DMS114 treated with DMSO at 0.1 percent for 48 hours (cell line): ENCODE results near the gene RFX8.
"Not testable (repeated sequence)": the region's sequence is repeated elsewhere in the genome, so short reads cannot be mapped to it uniquely, and the experiment has no call there.

Experiments
- DNase-seq: peaks from one replicate; lab custom pipeline; 2025; ENCODE audit not compliant: unreplicated experiment; lab: John Stamatoyannopoulos, UW

The RFX8 gene

DNA sequence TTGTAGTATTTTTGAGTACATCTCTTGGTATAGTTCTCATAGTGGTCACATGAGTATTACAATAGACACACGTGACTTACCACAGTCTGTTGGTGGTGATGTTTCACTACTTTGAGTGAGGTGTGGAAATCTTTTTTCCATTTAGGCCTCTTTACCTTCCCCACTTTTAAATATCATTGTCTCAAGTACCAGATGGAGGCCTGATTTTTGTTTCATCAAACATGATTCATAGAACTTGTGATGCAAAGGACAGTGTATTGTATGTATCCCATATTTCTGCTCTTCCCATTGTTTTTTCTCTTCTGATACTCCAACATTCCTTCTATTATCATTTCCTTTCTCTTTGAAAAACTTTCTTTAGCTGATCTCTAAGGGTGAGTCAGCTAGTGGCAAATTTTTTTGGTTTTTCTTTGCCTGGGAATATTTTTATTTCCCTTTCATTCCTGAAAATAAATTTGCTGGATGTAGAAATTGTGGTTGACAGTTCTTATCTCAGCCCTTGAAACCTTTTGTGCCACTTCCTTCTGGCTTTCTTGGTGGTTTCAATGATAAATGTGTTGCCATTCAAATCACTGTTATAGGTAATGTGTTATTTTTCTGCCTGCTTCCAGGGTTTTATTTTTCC is 32.8 kb downstream of the RFX8 start:
- no peak for DNase-seq

DNA sequence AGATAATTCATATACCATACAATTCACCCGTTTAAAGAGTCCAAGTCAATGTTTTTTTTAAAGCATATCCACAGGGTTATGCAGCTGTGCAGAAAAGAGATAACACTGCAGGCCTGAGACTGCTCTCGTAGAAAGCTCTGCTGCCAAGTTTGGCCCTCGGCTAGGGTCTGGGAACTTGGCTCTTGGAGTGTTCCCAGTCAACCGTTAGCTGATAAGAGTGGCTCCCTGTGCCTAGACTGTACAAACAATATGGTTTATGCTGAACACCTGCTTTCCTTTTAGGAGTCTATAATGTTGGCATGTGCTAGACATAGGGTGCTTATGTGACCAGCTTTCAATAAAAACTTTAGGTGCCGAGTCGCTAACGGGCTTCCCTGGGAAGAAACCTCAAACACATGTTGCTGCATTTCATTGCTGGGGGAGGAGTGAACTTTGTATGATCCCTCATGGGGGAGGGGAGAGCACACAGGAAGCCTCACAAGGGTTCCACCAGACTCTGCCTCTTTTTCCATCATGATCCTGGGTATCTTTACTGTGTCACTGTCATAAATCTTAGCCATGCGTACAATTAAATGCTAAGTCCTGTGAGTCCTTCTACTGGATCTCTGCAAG is 34.7 kb downstream of the RFX8 start:
- DNase-seq, result no peak

DNA sequence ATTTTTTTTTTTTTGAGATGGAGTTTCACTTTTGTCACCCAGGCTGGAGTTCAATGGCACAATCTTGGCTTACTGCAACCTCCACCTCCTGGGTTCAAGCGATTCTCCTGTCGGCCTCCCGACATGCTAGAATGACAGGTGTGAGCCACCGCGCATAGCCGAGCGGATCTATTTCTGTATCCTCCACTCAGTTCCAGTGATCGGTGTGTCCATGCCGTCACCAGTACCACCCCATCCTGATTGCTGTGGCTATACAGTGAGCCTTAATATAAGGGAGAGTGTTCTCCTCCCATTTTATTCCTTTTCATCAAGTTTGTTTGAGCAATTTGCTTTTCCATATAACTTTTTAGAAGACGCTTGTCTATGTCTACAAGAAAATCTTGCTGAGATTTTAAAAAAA is 35.2 kb downstream of the RFX8 start:
- no peak for DNase-seq

DNA sequence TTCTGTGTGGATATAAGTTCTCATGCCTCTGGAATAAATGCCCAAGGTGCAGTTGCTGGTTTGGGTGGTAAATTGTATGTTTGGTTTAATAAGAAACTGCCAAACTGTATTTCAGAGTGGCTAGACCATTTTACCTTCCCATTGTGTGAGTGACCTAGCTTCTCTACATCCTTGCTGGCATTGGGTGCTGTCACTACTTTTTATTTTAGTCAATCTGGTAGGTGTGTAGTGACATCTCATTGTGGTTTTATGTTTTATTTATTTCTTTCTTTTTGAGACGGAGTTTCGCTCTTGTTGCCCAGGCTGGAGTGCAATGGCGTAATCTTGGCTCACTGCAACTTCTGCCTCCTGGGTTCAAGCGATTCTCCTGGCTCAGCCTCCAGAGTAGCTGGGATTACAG is 36.4 kb downstream of the RFX8 start:
- DNase-seq, result not testable (repeated sequence)

- DNase-seq, result no peak
Measured at GRCh38 chr2:101435001-101435862, 39.7 kb downstream of the RFX8 start.

DNA sequence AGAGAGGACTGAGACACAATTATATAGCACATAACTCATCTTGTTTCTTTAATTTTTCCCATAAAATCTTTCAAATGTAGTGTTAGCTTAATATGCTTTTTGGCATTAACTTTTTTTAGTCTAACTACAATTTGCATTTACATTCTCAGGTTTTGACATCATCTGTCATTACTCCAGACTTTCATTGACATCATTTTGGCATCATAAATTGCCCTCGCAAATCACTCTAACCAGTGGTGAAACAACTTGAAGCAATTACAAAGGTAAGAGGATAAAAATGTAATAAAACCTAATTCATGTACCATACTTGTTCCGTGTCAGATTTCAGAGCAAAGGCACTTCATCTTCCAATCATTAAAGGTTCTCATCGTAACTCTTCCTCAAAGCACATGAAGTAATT is 41.4 kb downstream of the RFX8 start:
- DNase-seq, result no peak

- DNase-seq, result no peak
Measured at GRCh38 chr2:101432411-101433181, 42.3 kb downstream of the RFX8 start.

DNA sequence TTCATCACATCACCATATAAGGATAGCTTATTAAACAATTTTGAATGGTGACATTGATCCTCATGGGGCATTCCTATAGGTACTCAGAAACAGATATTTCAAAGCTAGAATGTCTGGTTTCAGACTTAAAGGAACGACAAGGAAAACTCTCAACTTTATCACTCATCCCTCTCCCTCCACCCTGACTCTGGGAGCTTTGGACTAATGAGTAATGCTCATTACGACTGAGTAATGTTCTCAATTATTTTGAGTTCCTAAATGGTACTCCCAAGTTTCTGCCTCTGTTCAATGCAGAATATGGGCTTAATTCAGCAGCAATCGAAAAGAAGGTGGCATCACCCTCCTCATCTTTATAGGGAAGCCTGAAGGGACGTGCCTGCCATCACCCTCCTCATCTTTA is 43.4 kb downstream of the RFX8 start:
- no peak for DNase-seq

- no peak for DNase-seq
Measured at GRCh38 chr2:101430156-101430555, 44.8 kb downstream of the RFX8 start.

GRCh38 chr2:101429453-101429852 is 45.5 kb downstream of the RFX8 start:
- no peak for DNase-seq

DNA sequence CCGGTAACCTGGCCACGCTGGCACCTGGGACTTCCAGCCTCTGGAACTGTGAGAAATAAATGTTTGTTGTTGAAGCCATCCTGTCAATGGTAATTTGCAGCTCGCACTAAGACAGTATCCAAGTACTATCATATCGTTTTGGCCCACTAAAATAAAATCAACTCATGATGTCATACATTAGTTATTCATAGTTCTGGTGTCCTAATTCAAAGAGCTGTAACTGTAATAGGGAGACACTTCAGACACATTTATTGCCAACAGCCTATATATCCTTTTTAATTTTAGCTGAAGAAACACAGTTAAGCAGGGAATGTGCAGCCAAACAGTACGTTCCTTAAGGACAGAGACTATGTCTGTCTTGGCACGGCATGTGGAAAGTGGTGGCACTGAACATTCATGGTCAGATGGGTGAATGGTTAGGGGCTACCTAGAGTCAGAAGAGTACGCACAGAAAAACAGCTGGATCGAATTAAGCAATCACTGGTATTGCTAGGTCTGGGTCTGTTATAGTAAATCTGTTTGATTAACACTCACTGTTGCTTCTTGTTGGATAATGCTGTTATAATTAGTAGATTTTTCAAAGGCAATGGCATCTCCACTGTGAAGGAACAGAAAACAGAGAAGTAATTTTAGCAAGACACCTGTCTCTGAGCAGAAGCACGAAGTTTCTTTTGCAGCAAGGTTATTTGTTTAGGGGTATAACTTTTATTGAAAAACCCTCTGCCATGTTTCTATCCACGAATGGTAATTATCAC is 46.3 kb downstream of the RFX8 start:
- no peak for DNase-seq

DNA sequence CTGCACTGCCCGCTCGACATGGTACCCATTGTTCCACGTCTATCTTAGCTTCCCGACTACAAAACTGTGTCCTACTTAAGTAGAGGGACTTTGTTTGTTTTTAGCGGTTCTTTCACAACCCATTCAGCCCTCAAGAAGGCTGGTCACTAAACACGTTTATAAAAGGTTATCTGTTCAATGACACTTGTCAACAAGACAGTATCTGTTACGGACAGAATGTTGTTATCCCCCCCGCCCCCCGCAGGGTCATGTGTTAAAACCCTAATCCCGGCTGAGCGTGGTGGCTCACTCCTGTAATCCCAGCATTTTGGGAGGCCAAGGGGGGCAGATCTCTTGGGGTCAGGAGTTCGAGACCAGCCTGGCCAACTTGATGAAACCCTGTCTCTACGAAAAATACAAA is 47.2 kb downstream of the RFX8 start:
- DNase-seq, result no peak

DNA sequence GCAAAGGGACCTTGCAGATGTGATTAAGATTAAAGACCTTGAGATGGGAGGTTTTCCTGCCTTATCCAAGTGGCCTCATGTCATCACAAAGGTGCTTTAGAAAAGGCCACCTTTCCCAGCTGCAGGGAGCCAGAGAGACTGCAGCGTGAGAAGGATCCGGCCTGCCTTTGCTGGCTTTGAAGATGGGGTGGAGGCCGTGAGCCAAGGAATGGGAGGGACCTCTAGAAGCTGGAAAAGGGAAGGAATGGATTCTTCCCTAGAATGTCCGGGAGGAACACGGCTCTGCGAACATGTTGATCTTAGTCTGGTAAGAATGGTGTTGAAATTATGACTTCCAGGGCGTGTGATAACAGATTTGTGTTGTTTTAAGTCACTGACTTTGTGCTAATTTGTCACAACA is 47.7 kb downstream of the RFX8 start:
- DNase-seq, result no peak

- no peak for DNase-seq
Measured at GRCh38 chr2:101426822-101427221, 48.1 kb downstream of the RFX8 start.

- DNase-seq, result no peak
Measured at GRCh38 chr2:101420623-101421022, 54.3 kb downstream of the RFX8 start.

GRCh38 chr2:101419096-101419663 is 55.7 kb downstream of the RFX8 start:
- peak; percentile 56 for DNase-seq

- no peak for DNase-seq
Measured at GRCh38 chr2:101418460-101419095, 56.3 kb downstream of the RFX8 start.

GRCh38 chr2:101416609-101417008 is 58.3 kb downstream of the RFX8 start:
- DNase-seq, result no peak

DNA sequence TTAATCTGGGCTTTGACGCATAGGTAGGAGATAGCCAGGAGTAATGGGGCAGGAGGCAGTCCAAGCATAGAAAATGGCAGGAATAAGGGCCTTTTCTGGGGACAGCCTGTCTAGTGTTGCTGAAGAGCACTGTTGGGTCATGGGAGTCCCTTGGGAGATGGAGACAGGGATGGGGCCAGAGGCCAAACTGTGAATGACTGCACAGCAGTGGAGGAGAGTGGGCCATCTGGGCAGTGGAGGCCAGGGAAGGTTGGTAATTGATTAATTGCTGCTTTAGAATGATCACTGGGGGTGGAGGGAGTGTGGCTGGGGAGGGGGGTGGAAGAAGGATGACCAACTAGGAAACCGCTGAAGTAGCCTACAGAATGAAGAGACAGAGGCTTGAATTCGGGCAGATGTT is 59.0 kb downstream of the RFX8 start:
- no peak for DNase-seq

DNA sequence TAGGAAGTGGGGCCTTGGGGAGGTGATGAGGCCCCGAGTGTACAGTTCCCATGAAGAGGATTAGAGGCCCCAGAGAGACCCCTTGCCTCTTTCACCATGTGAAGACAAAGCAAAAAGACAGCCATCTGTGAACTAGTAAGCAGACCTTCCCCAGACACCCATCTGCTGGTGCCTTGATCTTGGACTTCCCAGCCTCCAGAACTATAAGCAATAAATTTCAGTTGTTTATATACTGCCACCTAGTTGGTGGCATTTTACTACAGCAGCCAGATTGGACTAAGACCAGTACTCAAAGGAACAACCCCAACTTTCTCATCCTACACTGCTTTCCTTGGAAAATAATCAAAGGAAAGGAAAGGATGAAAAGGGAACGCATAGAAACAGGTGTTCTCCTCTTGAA is 59.7 kb downstream of the RFX8 start:
- no peak for DNase-seq
